HG02610 (cell line): ENCODE measurements around the gene LSM6.

ENCODE experiments used
- ATAC-seq: cut with Tn5 transposase; IDR thresholded peaks from one replicate; pipeline ENCODE4 v1.9.1; 2021; ENCODE audit warnings: mild to moderate bottlenecking, moderate library complexity; ENCODE audit not compliant: unreplicated experiment

LSM6 gene

GRCh38 chr4:146183209-146183608, 7.7 kb downstream of the LSM6 start:
- ATAC-seq = no peak

GRCh38 chr4:146186041-146186440, 10.5 kb downstream of the LSM6 start:
- no peak for ATAC-seq

- ATAC-seq = no peak
Observed at GRCh38 chr4:146186596-146186995, 11.1 kb downstream of the LSM6 start.

- ATAC-seq = no peak
Observed at GRCh38 chr4:146190456-146190855, 14.9 kb downstream of the LSM6 start.

- no peak for ATAC-seq
Observed at GRCh38 chr4:146191766-146192458, 16.4 kb downstream of the LSM6 start.

GRCh38 chr4:146193628-146194027, 18.1 kb downstream of the LSM6 start:
- ATAC-seq = no peak

GRCh38 chr4:146194212-146194611, 18.7 kb downstream of the LSM6 start:
- no peak for ATAC-seq

- ATAC-seq = no peak
Observed at GRCh38 chr4:146202665-146203064, 27.1 kb downstream of the LSM6 start.

GRCh38 chr4:146207410-146207809, 31.9 kb downstream of the LSM6 start:
- no peak for ATAC-seq

GRCh38 chr4:146210890-146211289, 35.4 kb downstream of the LSM6 start:
- ATAC-seq = no peak

- no peak for ATAC-seq
Observed at GRCh38 chr4:146211440-146211839, 35.9 kb downstream of the LSM6 start.

GRCh38 chr4:146212781-146213180, 37.3 kb downstream of the LSM6 start:
- ATAC-seq = no peak

- no peak for ATAC-seq
Observed at GRCh38 chr4:146214238-146214637, 38.7 kb downstream of the LSM6 start, which contains the start of gene REELD1. REELD1 (plus strand) TSS chr4:146214538; CDS start chr4:146216953, 2,415 bp downstream.

GRCh38 chr4:146222313-146222712, 46.8 kb downstream of the LSM6 start:
- ATAC-seq = no peak

- ATAC-seq = no peak
Observed at GRCh38 chr4:146224326-146224966, 48.9 kb downstream of the LSM6 start.

- no peak for ATAC-seq
Observed at GRCh38 chr4:146229406-146229805, 53.9 kb downstream of the LSM6 start.

GRCh38 chr4:146232131-146232722, 56.7 kb downstream of the LSM6 start:
- ATAC-seq = no peak

- no peak for ATAC-seq
Observed at GRCh38 chr4:146235654-146236177, 60.2 kb downstream of the LSM6 start.

- no peak for ATAC-seq
Observed at GRCh38 chr4:146236216-146236615, 60.7 kb downstream of the LSM6 start.

GRCh38 chr4:146237092-146237491, 61.6 kb downstream of the LSM6 start:
- no peak for ATAC-seq

- no peak for ATAC-seq
Observed at GRCh38 chr4:146238107-146238506, 62.6 kb downstream of the LSM6 start.
